ENCODE data around the gene NECTIN3.

NECTIN3 gene, protein sequence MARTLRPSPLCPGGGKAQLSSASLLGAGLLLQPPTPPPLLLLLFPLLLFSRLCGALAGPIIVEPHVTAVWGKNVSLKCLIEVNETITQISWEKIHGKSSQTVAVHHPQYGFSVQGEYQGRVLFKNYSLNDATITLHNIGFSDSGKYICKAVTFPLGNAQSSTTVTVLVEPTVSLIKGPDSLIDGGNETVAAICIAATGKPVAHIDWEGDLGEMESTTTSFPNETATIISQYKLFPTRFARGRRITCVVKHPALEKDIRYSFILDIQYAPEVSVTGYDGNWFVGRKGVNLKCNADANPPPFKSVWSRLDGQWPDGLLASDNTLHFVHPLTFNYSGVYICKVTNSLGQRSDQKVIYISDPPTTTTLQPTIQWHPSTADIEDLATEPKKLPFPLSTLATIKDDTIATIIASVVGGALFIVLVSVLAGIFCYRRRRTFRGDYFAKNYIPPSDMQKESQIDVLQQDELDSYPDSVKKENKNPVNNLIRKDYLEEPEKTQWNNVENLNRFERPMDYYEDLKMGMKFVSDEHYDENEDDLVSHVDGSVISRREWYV

GRCh38 chr3:111071257-111072030 is at the start of gene NECTIN3:
Gene NECTIN3, plus strand, starts transcription at chr3:111071816. Its CDS starts 202 bp downstream, at chr3:111072018.
- DNase-seq, result peak; percentile 92

DNA sequence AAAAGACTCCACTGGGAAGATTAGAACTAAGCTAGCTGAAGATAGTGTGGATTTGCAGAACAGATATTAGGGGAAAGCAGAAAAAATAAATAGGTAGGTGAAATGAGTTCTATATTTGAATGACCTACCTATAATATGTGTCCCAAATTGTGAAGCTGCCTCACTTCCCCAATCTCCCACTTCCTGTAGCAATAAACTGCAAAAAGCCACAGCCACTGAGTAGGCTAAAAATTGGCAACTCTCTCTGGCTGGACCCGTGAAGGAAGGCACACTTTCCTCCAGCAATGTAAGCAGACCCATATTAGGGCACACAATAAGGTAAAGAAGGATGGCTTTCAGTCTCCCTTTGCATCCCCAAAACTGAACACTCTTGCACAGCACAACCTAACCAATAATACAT is 43.7 kb upstream of the NECTIN3 start:
- DNase-seq, result no peak

- no peak for DNase-seq
Observed at GRCh38 chr3:111031538-111031937, 40.1 kb upstream of the NECTIN3 start.

GRCh38 chr3:111032677-111033076 is 38.9 kb upstream of the NECTIN3 start:
- DNase-seq, result no peak

DNA sequence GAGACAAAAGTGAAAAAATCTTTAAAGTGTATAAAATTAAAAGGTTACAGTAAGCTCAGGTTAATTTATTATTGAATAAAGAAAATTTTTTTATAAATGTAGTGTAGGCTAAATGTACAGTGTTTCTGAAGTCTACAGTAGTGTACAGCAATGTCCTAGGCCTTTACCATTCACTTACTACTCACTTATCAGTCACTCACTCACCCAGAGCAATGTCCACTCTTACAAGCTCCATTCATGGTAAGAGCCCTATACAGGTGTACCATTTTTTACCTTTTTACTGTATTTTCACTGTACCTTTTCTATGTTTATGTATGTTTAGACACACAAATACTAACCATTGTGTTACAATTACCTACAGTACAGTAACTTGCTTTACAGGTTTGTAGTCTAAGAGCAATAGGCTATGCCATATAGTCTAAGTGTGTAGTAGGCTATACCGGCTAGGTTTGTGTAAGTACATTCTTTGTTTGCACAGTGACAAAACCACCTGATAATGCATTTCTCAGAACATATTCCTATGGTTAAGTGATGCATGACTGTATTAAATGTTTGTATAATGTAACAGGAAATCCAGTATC is 38.1 kb upstream of the NECTIN3 start:
- no peak for DNase-seq

DNA sequence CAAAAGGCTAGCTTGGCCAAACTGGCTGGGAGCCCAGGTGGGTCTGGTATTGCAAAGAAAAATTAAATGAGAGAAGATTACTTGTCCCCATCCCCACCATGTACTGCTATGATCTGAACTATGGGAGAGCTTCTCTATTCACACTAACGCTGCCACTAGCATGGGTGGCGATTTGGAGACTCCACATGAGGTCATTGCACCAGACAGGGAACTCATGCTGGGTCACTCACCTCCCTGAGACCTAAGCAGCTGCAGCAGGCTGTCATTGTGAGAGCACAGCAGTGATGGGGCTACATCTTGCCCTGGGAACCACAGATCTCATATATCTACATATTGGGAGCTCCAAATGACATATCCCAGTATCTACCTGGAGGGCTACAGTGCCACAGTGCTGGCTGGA is 36.3 kb upstream of the NECTIN3 start:
- DNase-seq, result no peak

DNA sequence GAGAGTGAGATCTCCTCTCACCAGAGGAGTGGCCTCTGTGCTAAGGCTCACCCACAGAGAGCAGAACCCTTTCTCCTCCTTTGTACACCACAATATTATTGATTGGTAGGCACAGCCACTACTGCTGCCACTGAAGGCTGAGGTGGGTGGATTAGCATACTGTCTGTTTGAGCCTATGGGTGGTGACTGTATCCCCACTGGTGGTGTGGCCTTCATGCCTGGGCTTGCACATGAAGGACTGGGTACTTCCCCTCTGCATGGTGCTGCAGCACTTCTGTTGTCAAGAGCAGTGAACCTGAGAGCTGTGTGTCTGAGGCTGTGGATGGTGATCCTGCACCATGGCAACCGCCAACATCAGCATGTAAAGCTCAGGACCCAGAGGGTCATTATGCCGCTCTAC is 35.7 kb upstream of the NECTIN3 start:
- no peak for DNase-seq

DNA sequence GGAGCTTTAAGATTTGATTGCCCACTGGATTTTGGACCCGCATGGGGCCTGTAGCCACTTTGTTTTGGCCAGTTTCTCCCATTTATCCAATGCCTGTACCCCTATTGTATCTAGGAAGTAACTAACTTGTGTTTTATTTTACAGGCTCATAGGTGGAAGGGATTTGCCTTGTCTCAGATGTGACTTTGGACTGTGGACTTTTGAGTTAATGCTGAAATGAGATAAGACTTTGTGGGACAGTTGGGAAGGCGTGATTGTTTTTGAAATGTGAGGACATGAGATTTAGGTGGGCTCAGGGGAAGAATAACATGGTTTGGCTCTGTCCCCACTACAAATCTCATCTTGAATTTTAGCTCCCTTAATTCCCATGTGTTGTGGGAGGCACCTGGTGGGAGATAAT is 30.7 kb upstream of the NECTIN3 start:
- no peak for DNase-seq

DNA sequence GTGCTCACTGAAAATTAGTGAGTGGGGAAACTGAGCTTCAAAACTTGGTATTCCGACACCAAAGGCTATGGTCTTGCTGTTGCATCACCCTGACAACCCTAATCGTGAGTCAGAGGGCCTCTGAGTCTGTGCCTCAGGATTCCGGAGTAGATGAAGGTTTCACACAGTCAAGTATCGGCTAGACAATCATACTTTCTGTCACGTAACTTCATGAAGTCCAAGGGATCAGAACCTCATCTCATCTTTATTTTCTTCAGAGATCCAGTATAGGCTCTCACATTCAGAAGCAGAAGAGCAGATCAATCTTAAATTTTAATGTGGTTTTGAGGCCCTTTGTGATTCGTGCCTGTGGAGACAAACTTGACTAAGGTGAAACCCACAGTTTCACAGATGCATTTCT is 26.1 kb upstream of the NECTIN3 start:
- DNase-seq, result no peak

DNA sequence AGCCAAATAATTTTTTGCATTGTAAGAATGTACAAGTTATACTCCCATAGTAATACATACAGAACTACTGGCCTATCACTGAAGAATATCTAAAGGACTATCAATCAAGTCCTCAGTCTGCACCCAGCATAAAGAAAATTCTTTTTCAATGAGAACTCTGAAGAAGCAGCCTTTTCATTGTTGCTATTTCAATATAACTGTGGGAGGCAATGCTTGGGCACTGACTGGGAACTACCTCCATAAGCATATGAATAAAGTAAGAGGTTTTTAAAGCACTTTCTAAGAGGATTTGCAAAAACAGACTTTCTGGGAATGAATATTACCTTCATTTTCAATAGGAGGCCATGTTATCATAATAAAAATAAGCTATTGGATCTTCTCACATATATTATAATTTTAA is 24.6 kb upstream of the NECTIN3 start:
- DNase-seq, result no peak

- DNase-seq, result no peak
Observed at GRCh38 chr3:111047812-111048435, 23.7 kb upstream of the NECTIN3 start.

DNA sequence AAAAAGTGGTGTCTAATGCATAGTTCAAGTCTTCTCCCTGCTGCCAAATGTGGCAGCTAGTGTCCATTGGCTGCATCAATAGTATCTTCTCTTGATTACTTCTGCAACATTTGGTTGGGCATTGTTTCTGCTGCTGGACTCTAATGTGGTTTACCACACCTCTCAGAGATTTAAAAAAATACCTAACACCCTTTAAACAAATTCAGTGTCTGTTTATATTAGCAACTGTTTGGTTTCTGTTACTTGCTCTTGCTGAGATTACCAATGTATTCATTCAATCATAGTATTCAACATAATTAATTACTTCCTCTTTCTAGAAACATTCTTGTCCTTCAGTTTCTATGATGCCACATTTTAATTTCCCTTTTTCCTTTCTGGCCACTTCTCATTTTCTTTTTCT is 20.3 kb upstream of the NECTIN3 start:
- no peak for DNase-seq

DNA sequence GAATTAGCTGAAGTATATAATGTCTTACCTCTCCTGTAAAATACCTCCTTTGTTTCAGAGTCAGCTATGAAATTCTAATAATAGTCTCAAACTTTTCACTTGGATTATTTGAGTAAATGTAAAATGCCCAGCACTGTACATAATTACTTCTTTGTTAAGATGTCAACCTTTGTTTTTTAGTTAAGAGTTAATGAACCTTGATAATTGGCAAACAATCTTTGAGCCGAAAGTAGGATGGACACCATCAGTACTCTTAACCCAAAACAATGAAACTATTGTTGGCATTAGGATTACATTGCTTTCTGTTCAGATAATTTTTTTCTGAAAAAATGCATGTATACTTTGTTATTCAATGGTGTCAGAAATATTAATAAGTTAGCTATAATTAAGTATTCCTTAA is 3.0 kb upstream of the NECTIN3 start:
- no peak for DNase-seq

- DNase-seq, result no peak
Observed at GRCh38 chr3:111069974-111070771, 1.4 kb upstream of the NECTIN3 start.

- DNase-seq, result peak; percentile 77
Observed at GRCh38 chr3:111070772-111071256, 802 bp upstream of the NECTIN3 start.

DNA sequence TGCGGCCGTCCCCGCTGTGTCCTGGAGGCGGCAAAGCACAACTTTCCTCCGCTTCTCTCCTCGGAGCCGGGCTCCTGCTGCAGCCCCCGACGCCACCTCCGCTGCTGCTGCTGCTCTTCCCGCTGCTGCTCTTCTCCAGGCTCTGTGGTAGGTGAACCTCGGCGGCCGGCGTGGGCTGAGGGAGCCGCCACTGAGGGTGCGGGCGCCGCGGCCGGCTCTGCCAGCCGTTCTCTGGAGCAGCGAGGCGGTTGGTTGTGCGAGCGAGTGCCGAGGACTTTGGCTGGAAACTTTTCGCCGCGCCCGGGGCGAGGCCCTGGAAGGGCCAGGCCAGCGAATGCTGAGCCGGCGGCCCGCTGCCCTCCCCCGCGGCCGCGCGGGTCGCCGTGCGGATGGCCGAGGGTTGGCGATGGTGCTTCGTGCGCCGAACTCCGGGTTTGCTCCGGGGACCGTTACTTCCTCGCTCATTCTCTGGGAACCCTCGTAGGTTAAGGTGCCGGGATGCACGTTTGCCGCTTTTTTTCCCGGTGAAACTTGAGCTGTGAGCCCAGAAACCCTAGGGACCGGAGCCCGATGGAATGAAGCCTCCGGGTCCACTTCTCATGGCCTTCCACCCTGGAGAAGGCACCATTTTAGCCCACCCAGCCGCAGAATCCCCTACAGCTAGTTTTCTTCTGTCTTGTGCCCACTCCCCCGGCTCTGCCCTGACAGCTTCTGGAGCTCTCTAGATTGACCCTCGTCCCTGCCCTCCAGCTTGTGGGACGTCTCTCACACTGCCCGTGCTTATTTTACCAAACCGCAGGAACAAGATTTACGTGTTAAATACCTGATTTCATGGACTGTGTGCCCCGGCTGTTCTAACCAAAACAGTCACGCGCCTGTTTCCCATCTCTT is 660 bp downstream of the NECTIN3 start:
- DNase-seq, result no peak

- DNase-seq, result no peak
Observed at GRCh38 chr3:111073218-111073617, 1.6 kb downstream of the NECTIN3 start.

DNA sequence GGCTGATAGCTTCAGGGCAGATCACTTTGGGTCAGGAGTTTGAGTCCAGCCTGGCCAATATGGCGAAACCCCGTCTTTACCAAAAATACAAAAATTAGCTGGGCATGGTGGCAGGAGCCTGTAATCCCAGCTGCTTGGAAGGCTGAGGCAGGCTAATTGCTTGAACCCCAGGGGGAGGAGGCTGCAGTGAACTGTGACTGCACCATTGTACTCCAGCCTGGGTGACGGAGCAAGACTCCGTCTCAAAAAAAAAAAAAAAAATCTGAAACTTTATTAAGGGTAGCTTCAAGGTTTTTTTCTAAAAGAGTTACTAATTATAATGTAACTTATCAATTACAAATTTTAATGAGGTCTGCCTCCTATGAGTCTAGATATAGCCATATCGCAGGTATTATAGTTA is 5.1 kb downstream of the NECTIN3 start:
- no peak for DNase-seq

GRCh38 chr3:111077369-111077768 is 5.8 kb downstream of the NECTIN3 start:
- DNase-seq, result no peak

DNA sequence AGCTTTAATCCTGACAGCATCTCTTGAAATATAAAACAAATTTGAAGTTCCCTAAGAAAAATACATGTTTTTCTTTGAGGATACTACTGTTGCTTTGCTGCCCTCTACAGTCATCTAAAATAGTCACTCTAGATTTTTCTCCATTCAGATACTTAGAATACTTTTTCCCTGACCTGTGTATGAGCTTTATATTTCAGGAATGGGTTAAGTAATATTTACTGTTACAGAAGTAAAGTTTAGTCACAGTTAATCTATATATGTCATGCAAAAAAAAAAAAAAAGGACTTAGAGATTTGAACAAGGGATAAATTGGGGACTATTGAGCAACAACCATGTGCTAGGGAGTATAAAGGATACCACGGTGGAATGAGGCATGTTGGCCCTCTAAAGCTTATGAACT is 8.8 kb downstream of the NECTIN3 start:
- DNase-seq, result peak; percentile 73

DNA sequence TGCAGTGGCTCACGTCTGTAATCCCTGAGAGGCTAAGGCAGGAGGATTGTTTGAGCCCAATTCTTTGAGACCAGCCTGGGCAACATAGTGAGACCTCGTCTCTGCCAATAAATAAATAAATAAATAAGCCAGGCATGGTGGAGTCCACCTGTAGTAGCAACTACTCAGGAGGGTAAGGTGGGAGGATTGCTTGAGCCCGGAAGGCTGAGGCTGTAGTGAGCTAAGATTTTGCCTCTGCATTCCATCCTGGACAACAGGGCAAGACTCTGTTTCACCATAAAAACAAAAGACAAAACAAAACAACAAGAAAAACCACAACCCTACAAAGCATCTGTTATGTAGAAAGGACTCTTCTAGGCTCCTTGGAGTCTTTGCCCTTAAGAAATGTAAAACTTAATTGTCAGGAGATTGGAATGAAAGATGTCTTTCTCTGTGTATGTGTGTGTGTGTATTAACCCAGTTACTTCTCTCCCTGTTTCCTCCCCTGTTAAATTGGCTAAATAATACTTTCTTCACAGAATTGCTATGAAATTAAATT is 9.5 kb downstream of the NECTIN3 start:
- DNase-seq, result no peak

All from kidney glomerular epithelial cell (primary cell).